Smooth muscle cell (in vitro differentiated cells): Measurements from ENCODE around the gene CD4. TPM values are rescaled to one million over a fixed set of nuclear protein-coding genes. Genes with fewer than 3 reads are reported as not detected.

Experiments used
- DNase-seq: peaks from one replicate; lab custom pipeline; 2025; ENCODE audit not compliant: unreplicated experiment; lab: John Stamatoyannopoulos, UW
- H2AFZ ChIP-seq: fragments of 200-600 bp; sonication (generic); 2 replicates; pipeline ENCODE4 v1.6.0; 2016; ENCODE audit warnings: antibody characterized with exemption, low read depth, mild to moderate bottlenecking
- H3F3A ChIP-seq: fragments of 200-600 bp; sonication (generic); 2 replicates; pipeline ENCODE4 v1.6.0; 2017; ENCODE audit warnings: antibody characterized with exemption, low read depth
- H3K27ac ChIP-seq: fragments of 200-600 bp; sonication (generic); 2 replicates; pipeline ENCODE4 v1.5.1; 2016; ENCODE audit warnings: low read depth, mild to moderate bottlenecking
- H3K27me3 ChIP-seq: fragments of 200-600 bp; sonication (generic); 2 replicates; pipeline ENCODE4 v1.6.1; 2016; ENCODE audit warnings: low read depth, mild to moderate bottlenecking
- H3K36me3 ChIP-seq: fragments of 200-600 bp; sonication (generic); 2 replicates; pipeline ENCODE4 v1.5.1; 2016; ENCODE audit warnings: low read depth
- H3K4me1 ChIP-seq: fragments of 200-600 bp; sonication (generic); 2 replicates; pipeline ENCODE4 v1.5.1; 2016; ENCODE audit warnings: low read depth
- H3K4me2 ChIP-seq: fragments of 200-600 bp; sonication (generic); 2 replicates; pipeline ENCODE4 v1.6.0; 2016; ENCODE audit warnings: mild to moderate bottlenecking
- H3K4me3 ChIP-seq: fragments of 200-600 bp; sonication (generic); 2 replicates; pipeline ENCODE4 v1.5.1; 2016; ENCODE audit warnings: mild to moderate bottlenecking
- H3K79me2 ChIP-seq: fragments of 200-600 bp; sonication (generic); 2 replicates; pipeline ENCODE4 v1.6.0; 2016; ENCODE audit warnings: low read depth, mild to moderate bottlenecking
- H3K9ac ChIP-seq: fragments of 200-600 bp; sonication (generic); 2 replicates; pipeline ENCODE4 v1.6.0; 2016; ENCODE audit warnings: low read depth
- H3K9me3 ChIP-seq: fragments of 200-600 bp; sonication (generic); replicated peaks from 2 replicates; pipeline ENCODE4 v1.5.1; 2016; ENCODE audit warnings: low read depth
- H4K20me1 ChIP-seq: fragments of 200-600 bp; sonication (generic); 2 replicates; pipeline ENCODE4 v1.6.0; 2016; ENCODE audit warnings: low read depth
- CTCF ChIP-seq: fragments of 200-600 bp; sonication (generic); IDR thresholded peaks from 2 replicates; pipeline ENCODE4 v1.5.1; 2017; ENCODE audit warnings: borderline replicate concordance, mild to moderate bottlenecking, antibody characterized with exemption; ENCODE audit not compliant: insufficient read depth, poor library complexity, severe bottlenecking
- WGBS: methylation state at CpG from one replicate; pipeline ENCODE4 v1.1.7; 2016; ENCODE audit warnings: low lambda C conversion rate; 5-methylcytosine and 5-hydroxymethylcytosine counted together
- polyA plus RNA-seq: library from polyadenylated mRNA; unstranded; fragments of >200 nt; fragmentation: Nextera tagmentation; extraction: Ambion mirVana; gene quantifications from 2 replicates; pipeline ENCODE4 v1.2.1, GENCODE V29; 2016
- total RNA-seq: library from RNA; depleted of rRNA; stranded (reverse); fragments of >200 nt; gene quantifications from 2 replicates; pipeline ENCODE4 v1.2.3, GENCODE V29; 2014

The CD4 gene
- total and polyA plus RNA-seq, 2 experiments from 2014 or later: 0.13 to 2.5 TPM

- Histone ChIP-seq H3K4me2 (no peak overlapping the region), H3K36me3 (no peaks in the 10 kb centered on the region), H3K27ac (no peak overlapping the region), H3K4me3 (no peak overlapping the region), H3K79me2 (no peaks in the 10 kb centered on the region), H3K4me1 (peaks cover 20% of the 10 kb centered on the region), H4K20me1 (no peaks in the 10 kb centered on the region), H3K9ac (no peak overlapping the region), H3K9me3 (no peaks in the 10 kb centered on the region), H3F3A (no peaks in the 10 kb centered on the region), H2AFZ (no peak overlapping the region), H3K27me3 (no peaks in the 10 kb centered on the region)
- WGBS: 92% methylated on average over 6 of the region's 6 CpGs
- no peak for DNase-seq
- TF ChIP-seq CTCF: no peak
Observed at GRCh38 chr12:6779708-6780432, 9.5 kb upstream of the CD4 start.

- Histone ChIP-seq H3K27me3 (no peaks in the 10 kb centered on the region), H3K27ac (no peak overlapping the region), H3K79me2 (no peaks in the 10 kb centered on the region), H3F3A (no peaks in the 10 kb centered on the region), H3K4me1 (peaks cover 20% of the 10 kb centered on the region), H3K9ac (no peak overlapping the region), H2AFZ (no peak overlapping the region), H3K4me3 (no peak overlapping the region), H3K4me2 (no peak overlapping the region), H3K36me3 (no peaks in the 10 kb centered on the region), H3K9me3 (no peaks in the 10 kb centered on the region), H4K20me1 (no peaks in the 10 kb centered on the region)
- no peak for DNase-seq
- no peak for TF ChIP-seq CTCF
- WGBS: 88% methylated on average over 6 of the region's 6 CpGs
Observed at GRCh38 chr12:6780573-6780972, 8.8 kb upstream of the CD4 start.

GRCh38 chr12:6782119-6782518, 7.2 kb upstream of the CD4 start:
- Histone ChIP-seq H3K4me2 (no peak overlapping the region), H3K9me3 (no peaks in the 10 kb centered on the region), H3K4me1 (peaks cover 24% of the 10 kb centered on the region), H4K20me1 (no peaks in the 10 kb centered on the region), H3K27me3 (no peaks in the 10 kb centered on the region), H2AFZ (peak overlapping the region; percentile 75), H3K4me3 (no peak overlapping the region), H3K27ac (no peak overlapping the region), H3K79me2 (no peaks in the 10 kb centered on the region), H3K36me3 (no peaks in the 10 kb centered on the region), H3K9ac (no peak overlapping the region), H3F3A (no peaks in the 10 kb centered on the region)
- WGBS: 42% methylated on average over 6 of the region's 6 CpGs
- no peak for DNase-seq
- TF ChIP-seq CTCF: no peak
